ENCODE results near the gene OR51M1. TPM values are rescaled to one million over a fixed set of nuclear protein-coding genes. Genes with fewer than 3 reads are reported as not detected.

OR51M1 gene
- not detected for total RNA-seq (2021; ENCODE audit: unreplicated experiment)
- polyA plus RNA-seq (2012; ENCODE audit: insufficient read length), result not detected
- percentile 10 among the genes with signal in this experiment for Bru-seq, nascent RNA
- BruChase-seq, experiment 1, labeled RNA remaining after a 2-hour chase, result not detected
- not detected for BruChase-seq, experiment 2, labeled RNA remaining after a 6-hour chase
- long read RNA-seq, result 0 reads

GRCh38 chr11:5383576-5383975, at the start of gene OR51M1:
TSS of gene OR51M1 (plus strand) at chr11:5383812. CDS start at chr11:5389399, 5,587 bp downstream.
- no peak for ATAC-seq
- intact Hi-C loops (cut with micrococcal nuclease; ENCODE audit: unreplicated experiment), result loop anchor here (5.0 kb wide), 1 partner anchor 424 kb away; the partner anchor contains the start of gene OR52N2

GRCh38 chr11:5335170-5335569, 48.4 kb upstream of the OR51M1 start:
- Histone ChIP-seq H3K36me3 (ENCODE audit: control insufficient read depth, insufficient read depth, low read length) (no peaks in the 10 kb centered on the region), H3K9me3 (ENCODE audit: control insufficient read depth, insufficient read depth, low read depth, low read length) (no peaks in the 10 kb centered on the region), H3K4me1 (ENCODE audit: control insufficient read depth, insufficient read depth, low read length) (no peaks in the 10 kb centered on the region), H3K4me3 (ENCODE audit: low read depth in 2 of 2, low read length in 2 of 2) (no peak overlapping the region), H3K27me3 (ENCODE audit: control insufficient read depth, insufficient read depth, low read length) (no peaks in the 10 kb centered on the region), H3K27ac (ENCODE audit: low read length) (no peak overlapping the region)
- intact Hi-C loops (cut with micrococcal nuclease; ENCODE audit: unreplicated experiment), result no loop called here
- ChIA-PET CTCF (no interaction called here), POLR2A (interaction anchor here (0.6 kb wide), 1 partner anchor 61 kb away, joined by 5 read pairs; no protein-coding TSS in a partner anchor)
- no TSS peak for BruUV-seq (replicated peaks)
- TF ChIP-seq POLR2AphosphoS5 (IDR thresholded peaks at IDR 0.05; ENCODE audit: low read depth, low read length), result no peak
- TF ChIP-seq CTCF (IDR thresholded peaks at IDR 0.05), result no peak
- TF ChIP-seq TCF7L2 (IDR thresholded peaks at IDR 0.05; ENCODE audit: low read depth, low read length), result no peak
- TF ChIP-seq REST (IDR thresholded peaks at IDR 0.05; ENCODE audit: insufficient read depth in 1 of 2, low read depth in 2 of 2, low read length in 1 of 2), result no peak
- TF ChIP-seq SIN3A (IDR thresholded peaks at IDR 0.05; ENCODE audit: borderline replicate concordance, insufficient read depth, low read depth, low read length), result no peak
- in situ Hi-C loops (cut with HindIII; ENCODE audit: low pct_unique_long_range_greater_than_20kb, low sequenced_read_pairs), result no loop called here
- ATAC-seq, result no peak
- DNase-seq (ENCODE audit: low read depth, low spot score), result no peak

More at GRCh38 chr11:5383576-5383975, at the start of gene OR51M1:
- in situ Hi-C loops (cut with HindIII; ENCODE audit: low pct_unique_long_range_greater_than_20kb, low sequenced_read_pairs), result no loop called here
- no peak for DNase-seq (ENCODE audit: low read depth, low spot score)
- Histone ChIP-seq H3K27me3 (ENCODE audit: control insufficient read depth, insufficient read depth, low read length) (no peaks in the 10 kb centered on the region), H3K4me1 (ENCODE audit: control insufficient read depth, insufficient read depth, low read length) (no peaks in the 10 kb centered on the region), H3K4me3 (ENCODE audit: low read depth in 2 of 2, low read length in 2 of 2) (no peak within 1 kb of the TSS), H3K9me3 (ENCODE audit: control insufficient read depth, insufficient read depth, low read depth, low read length) (no peaks in the 10 kb centered on the region), H3K27ac (ENCODE audit: low read length) (no peak within 1 kb of the TSS), H3K36me3 (ENCODE audit: control insufficient read depth, insufficient read depth, low read length) (no peaks in the 10 kb centered on the region)
- BruUV-seq (replicated peaks), result no TSS peak
- ChIA-PET POLR2A (no interaction called here), CTCF (no interaction called here)
- TF ChIP-seq REST (IDR thresholded peaks at IDR 0.05; ENCODE audit: insufficient read depth in 1 of 2, low read depth in 2 of 2, low read length in 1 of 2) (no peak), CTCF (IDR thresholded peaks at IDR 0.05) (no peak), TCF7L2 (IDR thresholded peaks at IDR 0.05; ENCODE audit: low read depth, low read length) (no peak), SIN3A (IDR thresholded peaks at IDR 0.05; ENCODE audit: borderline replicate concordance, insufficient read depth, low read depth, low read length) (no peak), POLR2AphosphoS5 (IDR thresholded peaks at IDR 0.05; ENCODE audit: low read depth, low read length) (no peak)

Data from Panc1 (cell line).